ENCODE data around the gene RSPH1. TPM values are rescaled to one million over a fixed set of nuclear protein-coding genes. Genes with fewer than 3 reads are reported as not detected.
A peak's percentile ranks its signal among the peaks of the same experiment; 100 is the strongest.

RSPH1 gene
- total and polyA plus RNA-seq, 2 of the 8 experiments (the other 6 are each of a cell fraction or from before 2014, with no cell fraction given) = 0.24 TPM; not detected in 1

DNA sequence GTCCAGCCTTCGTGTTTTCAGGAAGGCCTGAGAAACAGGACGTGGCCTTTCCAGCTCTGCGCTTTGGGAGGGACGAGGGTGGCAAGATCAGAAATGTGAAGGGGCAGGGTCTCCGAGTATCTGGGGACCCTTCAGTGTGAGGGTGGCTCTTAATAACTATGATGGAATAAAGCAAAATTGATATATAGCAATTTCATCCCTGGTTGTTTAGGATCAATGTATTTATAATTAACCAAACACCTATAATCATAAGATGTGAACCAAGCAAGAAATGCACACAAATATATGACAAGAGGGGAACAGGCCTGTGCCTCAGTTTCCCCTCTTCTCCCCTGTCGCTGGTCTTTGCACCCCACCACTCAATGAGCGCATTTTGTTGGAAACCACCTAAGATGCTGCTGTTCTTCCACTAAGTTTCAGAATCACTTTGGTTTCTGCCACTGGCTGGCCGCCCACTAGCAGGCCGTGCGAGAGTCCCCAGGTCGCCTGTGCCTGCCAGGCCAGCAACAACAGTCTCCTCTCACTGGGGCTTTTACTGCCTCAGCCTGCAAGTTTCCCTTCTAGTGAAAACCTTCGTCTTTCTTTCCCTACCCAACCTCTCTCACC is 55.7 kb downstream of the RSPH1 start:
- Histone ChIP-seq H3K27me3 (replicated peaks in 1 of 4; ENCODE audit: control insufficient read depth in 3 of 4, extremely low read depth in 1 of 4, insufficient read depth in 3 of 4, low read length in 3 of 4) (no peaks in the 10 kb centered on the region), H3K4me3 (ENCODE audit: extremely low read depth in 1 of 4, insufficient read depth in 2 of 4, low read depth in 3 of 4, low read length in 4 of 4) (no peak overlapping the region), H3K9me3 (ENCODE audit: insufficient read depth in 2 of 2, low read depth in 1 of 2, low read length in 1 of 2) (no peaks in the 10 kb centered on the region), H2BK12ac (ENCODE audit: low read depth, low read length) (no peak overlapping the region), H2BK15ac (ENCODE audit: low read length) (no peak overlapping the region), H2BK120ac (replicated peaks; ENCODE audit: low read depth, low read length) (no peak overlapping the region), H4K8ac (ENCODE audit: extremely low read depth, insufficient read depth, low read length) (no peak overlapping the region), H3K4me1 (replicated peaks in 1 of 4; ENCODE audit: control insufficient read depth in 3 of 4, insufficient read depth in 4 of 4, low read length in 3 of 4) (no peaks in the 10 kb centered on the region), H3K79me1 (ENCODE audit: low read depth, low read length) (no peaks in the 10 kb centered on the region), H2BK5ac (ENCODE audit: low read depth, low read length) (no peak overlapping the region), H3K36me3 (ENCODE audit: control insufficient read depth in 2 of 4, insufficient read depth in 4 of 4, low read length in 3 of 4) (no peaks in the 10 kb centered on the region), H2AK5ac (ENCODE audit: low read depth, low read length) (no peak overlapping the region), H3K9ac (replicated peaks in 1 of 4; ENCODE audit: extremely low read depth in 1 of 4, low read depth in 3 of 4, low read length in 3 of 4) (no peak overlapping the region), H3K79me2 (ENCODE audit: control insufficient read depth in 1 of 2, insufficient read depth in 2 of 2, low read length in 2 of 2) (no peaks in the 10 kb centered on the region), H2AFZ (ENCODE audit: low read length) (no peak overlapping the region), H2BK20ac (ENCODE audit: low read length) (no peak overlapping the region), H4K91ac (replicated peaks; ENCODE audit: insufficient read length, low read length) (no peak overlapping the region), H3K23ac (ENCODE audit: insufficient read length) (no peak overlapping the region), H3K18ac (ENCODE audit: extremely low read depth, low read length) (no peak overlapping the region), H4K20me1 (replicated peaks in 1 of 2; ENCODE audit: control insufficient read depth in 1 of 2, insufficient read depth in 2 of 2, low read length in 2 of 2) (peaks cover 0 to 7% of the 10 kb centered on the region in 2 experiments), H3K56ac (replicated peaks; ENCODE audit: insufficient read length, low read depth, low read length) (no peak overlapping the region), H3K14ac (ENCODE audit: insufficient read length) (peak overlapping the region; percentile 33), H3K27ac (ENCODE audit: low read depth, low read length) (no peak overlapping the region), H4K5ac (ENCODE audit: insufficient read length, low read depth, low read length) (no peak overlapping the region), H3K23me2 (ENCODE audit: low read depth, low read length) (peaks cover 6% of the 10 kb centered on the region; the same call in 1 of the 2 replicates), H3K4ac (replicated peaks; ENCODE audit: insufficient read length, low read depth, low read length) (no peak overlapping the region), H3K4me2 (ENCODE audit: insufficient read depth in 1 of 2, low read depth in 2 of 2, low read length in 2 of 2) (no peak overlapping the region)
- CTCF ChIA-PET (ENCODE audit: partially characterized antibody) = no interaction called here
- WGBS, 2 experiments (ENCODE audit: extremely low coverage in 1 of 2, insufficient coverage in 1 of 2, insufficient read length in 1 of 2, insufficient replicate concordance in 2 of 2, low coverage in 1 of 2, low lambda C conversion rate in 2 of 2, missing lambda C conversion rate in 1 of 2) = 90% methylated on average over 12 of the region's 12 CpGs; no CpG with 5 or more reads in 1 of the 2 experiments
- POLR2A ChIA-PET (ENCODE audit: partially characterized antibody) = no interaction called here
- FAIRE-seq (no peak), DNase-seq (ENCODE audit: low read depth in 1 of 2, low spot score in 2 of 2) (no peak)
- no peak for TF ChIP-seq HDAC6 (IDR thresholded peaks at IDR 0.05; ENCODE audit: low read depth, low read length)
- TF ChIP-seq EP300 (IDR thresholded peaks at IDR 0.05; ENCODE audit: borderline replicate concordance in 1 of 2, low read depth in 2 of 2, low read length in 2 of 2) = no peak
- no peak for TF ChIP-seq TBP (IDR thresholded peaks at IDR 0.05; ENCODE audit: low read depth, low read length)
- no peak for TF ChIP-seq BACH1 (IDR thresholded peaks at IDR 0.05; ENCODE audit: low read length)
- no peak for TF ChIP-seq POU5F1 (IDR thresholded peaks at IDR 0.05; ENCODE audit: low read depth, low read length)
- TF ChIP-seq SP2 (IDR thresholded peaks at IDR 0.05; ENCODE audit: low read length) = no peak
- TF ChIP-seq RAD21 (IDR thresholded peaks at IDR 0.05 in 1 of 2, conservative IDR thresholded peaks at IDR 0.05 in 1 of 2; ENCODE audit: low read depth in 2 of 2, low read length in 2 of 2) = no peak
- TF ChIP-seq CBX5 (IDR thresholded peaks at IDR 0.05; ENCODE audit: low read depth, low read length) = no peak
- no peak for TF ChIP-seq FOSL1 (IDR thresholded peaks at IDR 0.05; ENCODE audit: insufficient read depth, low read depth, low read length)
- TF ChIP-seq TAF1 (IDR thresholded peaks at IDR 0.05; ENCODE audit: low read depth, low read length) = no peak
- TF ChIP-seq CTCF (IDR thresholded peaks at IDR 0.05; ENCODE audit: control extremely low read depth in 1 of 3, insufficient read depth in 1 of 3, low read depth in 1 of 3, low read length in 3 of 3) = no peak

Data from H1 (cell line).